ENCODE results near the gene SH2B2.
A peak's percentile ranks its signal among the peaks of the same experiment; 100 is the strongest.

The SH2B2 gene

DNA sequence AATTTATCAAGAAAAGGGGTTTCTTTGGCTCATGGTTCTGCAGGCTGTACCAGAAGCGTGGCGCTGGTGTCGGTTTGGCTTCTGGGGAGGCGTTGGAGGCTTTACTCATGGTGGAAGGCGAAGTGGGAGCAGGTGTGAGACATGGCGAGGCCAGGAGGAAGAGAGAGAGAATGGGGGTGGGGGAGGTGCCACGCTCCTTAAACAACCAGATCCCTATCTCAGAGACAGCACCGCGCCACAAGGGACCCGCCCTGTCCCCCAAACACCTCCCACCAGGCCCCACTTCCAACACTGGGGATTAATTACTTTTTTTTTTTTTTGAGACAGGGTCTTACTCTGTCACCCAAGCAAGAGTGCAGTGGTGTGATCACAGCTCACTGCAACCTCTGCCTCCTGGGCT lies 18.0 kb upstream of the SH2B2 start:
- no peak for DNase-seq

- DNase-seq: no peak
Measured at GRCh38 chr7:102270178-102270887, 16.3 kb upstream of the SH2B2 start.

- DNase-seq: no peak
Measured at GRCh38 chr7:102271158-102271798, 15.4 kb upstream of the SH2B2 start.

- peak; percentile 52 for DNase-seq
Measured at GRCh38 chr7:102272075-102272916, 14.4 kb upstream of the SH2B2 start.

DNA sequence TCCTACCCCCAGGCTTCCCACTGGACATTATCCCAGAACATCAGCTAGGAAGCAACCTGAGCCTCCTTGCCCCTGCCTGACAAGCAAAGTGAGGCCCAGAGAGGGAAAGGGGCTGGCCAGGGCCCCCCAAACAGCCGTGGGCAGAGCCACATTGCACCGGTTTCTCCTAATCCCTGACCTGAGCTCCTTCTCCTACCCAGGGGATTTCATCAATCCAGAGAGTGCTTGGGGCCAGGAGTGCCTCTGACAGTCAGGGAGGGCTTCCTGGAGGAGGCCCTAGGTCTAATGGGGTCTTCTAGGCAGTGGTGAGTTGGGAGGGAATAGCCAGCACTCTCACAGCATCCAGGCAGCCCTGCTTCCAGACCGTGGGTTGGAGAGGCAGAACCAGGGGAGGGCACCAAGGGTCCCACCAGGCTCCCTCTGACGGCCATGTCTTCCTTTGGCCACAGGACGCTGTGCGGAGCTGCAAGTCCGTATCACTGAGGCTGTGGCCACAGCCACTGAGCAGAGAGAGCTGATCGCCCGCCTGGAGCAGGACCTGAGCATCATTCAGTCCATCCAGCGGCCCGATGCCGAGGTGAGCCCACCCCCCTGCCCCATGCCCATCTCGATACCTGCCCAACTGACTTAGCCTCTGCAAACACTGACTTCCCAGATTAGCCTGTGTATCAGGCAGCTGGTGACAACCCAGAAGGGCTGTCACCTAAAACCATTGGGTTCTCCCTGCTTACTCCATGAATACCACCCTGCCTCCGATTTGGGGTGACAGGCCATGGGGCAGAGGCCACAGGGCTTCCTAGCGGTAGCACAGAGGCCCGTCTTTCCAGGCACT lies 13.5 kb upstream of the SH2B2 start:
- no peak for DNase-seq

DNA sequence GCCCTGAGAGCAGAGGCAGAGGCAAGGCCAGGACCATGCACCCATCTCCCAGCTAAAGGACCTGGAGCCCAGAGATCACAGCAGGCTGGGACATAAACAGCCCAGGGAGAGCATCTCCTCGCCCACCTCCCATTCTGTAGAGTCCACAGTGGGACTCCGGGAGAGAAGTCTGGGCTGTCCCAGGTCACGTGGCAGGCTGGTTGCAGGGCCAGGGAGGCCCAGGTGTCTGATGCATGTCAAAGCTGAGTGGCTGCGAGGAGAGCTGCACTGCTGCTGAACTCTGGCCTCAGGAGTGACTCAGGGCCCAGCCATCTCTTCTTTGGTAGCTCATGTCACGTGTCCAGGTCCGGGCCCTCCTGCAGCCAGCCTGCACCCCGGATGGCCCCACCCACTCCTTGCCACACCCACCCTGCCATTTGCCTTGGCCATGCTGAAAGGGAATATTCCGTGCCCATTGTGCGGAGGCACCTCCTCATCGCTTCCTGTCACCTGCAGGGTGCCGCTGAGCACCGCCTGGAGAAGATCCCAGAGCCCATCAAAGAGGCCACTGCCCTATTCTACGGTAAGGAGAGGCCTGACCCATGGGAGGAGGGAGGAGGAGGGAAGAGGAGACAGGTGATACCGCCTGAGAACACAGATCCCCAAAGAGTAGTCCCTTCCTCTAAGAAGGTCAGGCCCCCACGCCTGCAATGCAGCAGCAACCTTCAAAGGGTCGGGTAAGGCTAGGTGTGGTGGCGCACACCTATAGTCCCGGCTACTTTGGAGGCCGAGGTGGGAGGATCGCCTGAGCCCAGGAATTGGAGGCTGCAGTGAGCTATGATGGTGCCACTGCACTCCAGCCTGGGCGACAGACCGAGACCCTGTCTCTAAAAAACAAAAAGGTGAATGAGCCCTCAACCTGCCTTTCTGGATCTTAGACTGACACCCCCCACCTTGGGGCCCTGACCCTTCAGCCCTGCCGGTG lies 12.6 kb upstream of the SH2B2 start:
- DNase-seq: no peak

GRCh38 chr7:102275123-102275703 lies 11.5 kb upstream of the SH2B2 start:
- no peak for DNase-seq

DNA sequence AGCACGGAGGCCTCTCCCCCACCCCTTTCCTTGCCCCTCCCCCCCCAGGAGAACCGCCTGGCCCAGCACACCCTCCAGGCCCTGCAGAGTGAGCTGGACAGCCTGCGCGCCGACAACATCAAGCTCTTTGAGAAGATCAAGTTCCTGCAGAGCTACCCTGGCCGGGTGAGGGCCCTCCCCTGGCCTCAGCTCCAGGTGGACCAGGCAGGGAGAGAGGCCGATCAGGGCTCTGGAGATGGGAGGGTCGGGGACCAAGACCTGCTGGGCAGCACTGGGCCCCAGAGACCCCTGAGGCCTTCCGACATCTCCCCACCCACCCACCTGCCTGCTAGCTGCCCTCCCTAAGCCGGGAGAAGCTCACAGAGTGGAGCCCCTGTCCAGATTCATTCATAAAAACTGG lies 8.8 kb upstream of the SH2B2 start:
- no peak for DNase-seq

GRCh38 chr7:102279537-102280400 lies 6.9 kb upstream of the SH2B2 start:
- peak; percentile 72 for DNase-seq

- no peak for DNase-seq
Measured at GRCh38 chr7:102280521-102280920, 6.1 kb upstream of the SH2B2 start.

GRCh38 chr7:102281785-102282184 lies 4.9 kb upstream of the SH2B2 start:
- DNase-seq: no peak

- no peak for DNase-seq
Measured at GRCh38 chr7:102282465-102283362, 4.0 kb upstream of the SH2B2 start.

GRCh38 chr7:102283477-102284189 lies 3.0 kb upstream of the SH2B2 start:
- no peak for DNase-seq

- DNase-seq: no peak
Measured at GRCh38 chr7:102284399-102284798, 2.3 kb upstream of the SH2B2 start.

DNA sequence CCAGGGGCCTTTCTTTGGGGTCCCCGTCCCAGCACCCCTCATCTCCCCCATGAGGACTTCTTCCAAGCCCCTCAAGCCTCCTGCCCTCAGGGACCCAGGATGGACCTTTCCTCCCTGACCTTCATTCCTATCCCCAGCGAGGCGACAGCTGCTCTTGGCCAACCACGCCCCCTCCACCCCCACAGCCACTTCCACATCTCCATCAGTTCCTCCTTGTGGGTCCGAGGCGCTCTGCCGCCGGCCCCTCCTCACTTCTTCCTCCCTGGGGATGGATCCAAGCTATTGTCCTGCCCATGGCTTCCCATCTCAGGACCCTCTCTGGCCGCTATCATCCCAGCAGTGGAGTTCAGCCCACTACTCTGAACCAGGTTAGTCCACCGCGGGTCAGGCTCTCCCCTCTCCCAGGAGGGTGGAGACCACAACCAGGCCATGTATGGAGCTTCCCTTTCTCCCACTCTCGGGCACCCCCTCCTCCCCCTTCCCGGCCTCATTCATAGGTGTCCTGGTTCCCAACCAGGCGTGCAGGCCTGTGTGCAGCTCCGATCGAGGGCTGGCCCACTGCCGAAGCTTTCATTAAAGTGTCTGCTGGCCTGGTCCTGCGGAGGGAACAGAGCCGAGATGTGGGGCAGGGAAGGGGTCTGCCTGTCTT lies 1.7 kb upstream of the SH2B2 start:
- DNase-seq: no peak

- DNase-seq: no peak
Measured at GRCh38 chr7:102285540-102286236, 980 bp upstream of the SH2B2 start.

All from NCI-H1436 (cell line).